GM10266 (cell line): ENCODE data around the gene GIN1.

Experiments used
- DNase-seq: peaks from one replicate; pipeline ENCODE4 v3.0.0; 2012; ENCODE audit errors: extremely low spot score
- CTCF ChIP-seq: IDR thresholded peaks from 2 replicates; pipeline ENCODE4 v1.5.1; 2012; ENCODE audit warnings: mild to moderate bottlenecking, low read depth; ENCODE audit not compliant: control insufficient read depth, insufficient read depth; ENCODE audit errors: missing control alignments

Gene GIN1

GRCh38 chr5:103036601-103037000, 83.3 kb downstream of the GIN1 start:
- no peak for TF ChIP-seq CTCF
- no peak for DNase-seq
